ENCODE measurements around the gene NOX3.

- TF ChIP-seq EZH2phosphoT487 (IDR thresholded peaks at IDR 0.05; ENCODE audit: low read depth), result no peak
- TF ChIP-seq CTCF (IDR thresholded peaks at IDR 0.05; ENCODE audit: low read depth, low read length), result no peak
Observed at GRCh38 chr6:155452576-155452975, 3.1 kb downstream of the NOX3 start.
